Psoas muscle (tissue), 8 donors: ENCODE data around the gene COL12A1. TPM values are rescaled to one million over a fixed set of nuclear protein-coding genes. Genes with fewer than 3 reads are reported as not detected.

Experiments
- ATAC-seq, 4 donors: fragments of 200-7000 bp; cut with Tn5 transposase; one replicate each; pipeline ENCODE4 v1.9.1; 2020; ENCODE audit warnings: moderate library complexity in 3 of 4, mild to moderate bottlenecking in 2 of 4
- DNase-seq, 2 donors: peaks; one replicate each; pipeline ENCODE4 v3.0.0-alpha.2; 2020
- H3K27ac ChIP-seq: fragments of 200-600 bp; one replicate; pipeline ENCODE4 v1.8.0; 2022
- H3K27me3 ChIP-seq, 3 donors: fragments of 200-600 bp in 1 of 3; one replicate each; pipeline versions ENCODE4 v1.6.1 to v1.8.0; 2013 to 2022; ENCODE audit warnings: low read length in 2 of 3, mild to moderate bottlenecking in 2 of 3, moderate library complexity in 1 of 3; ENCODE audit not compliant: insufficient read depth in 3 of 3
- H3K36me3 ChIP-seq, 2 donors: fragments of 200-600 bp in 1 of 2; one replicate each; pipeline versions ENCODE4 v1.6.1 to v1.8.0; 2013 to 2022; ENCODE audit warnings: low read depth in 1 of 2, mild to moderate bottlenecking in 1 of 2, moderate library complexity in 1 of 2; ENCODE audit not compliant: insufficient read depth in 1 of 2
- H3K4me1 ChIP-seq: fragments of 200-600 bp; one replicate; pipeline ENCODE4 v1.8.0; 2022
- H3K4me3 ChIP-seq: fragments of 200-600 bp; one replicate; pipeline ENCODE4 v1.8.0; 2022; ENCODE audit warnings: mild to moderate bottlenecking
- H3K9me3 ChIP-seq: fragments of 200-600 bp; one replicate; pipeline ENCODE4 v1.8.0; 2022
- CTCF ChIP-seq: fragments of 200-600 bp; IDR thresholded peaks from one replicate; pipeline ENCODE4 v1.8.0; 2022; ENCODE audit warnings: antibody characterized with exemption
- WGBS, 3 donors: extraction: QIAGEN DNeasy Blood & Tissue Kit; methylation state at CpG; one replicate each; pipeline versions ENCODE4 v1.1.6 to v1.1.7; 2013; 5-methylcytosine and 5-hydroxymethylcytosine counted together
- intact Hi-C, 2 donors: fragments of 100-400 bp; cut with DNase I; formaldehyde crosslinking; loops; one replicate each; pipeline versions ENCODE4 v1.11.0 to v1.14.2; 2022
- polyA plus RNA-seq, 3 donors: library from polyadenylated mRNA; stranded (reverse); fragments of 200-250 nt; gene quantifications; one replicate each; pipeline ENCODE4 v1.2.3, GENCODE V29; 2013
- total RNA-seq, 4 donors: library from RNA; stranded (reverse); fragmentation: NEBNext Ultra II Directional in 2 of 4; extraction: Animal tissue kit (Norgen Biotek cat#: 25700) in 2 of 4; gene quantifications; one replicate each; pipeline versions ENCODE4 v1.2.1 to v1.2.4, GENCODE V29; 2021 to 2023
- donor health status: healthy with polysubstance abuse.
- donor health status: DM: no; HTN: no; CAD: no; lungs with moderate emphysema.
- donor health status: Bipolar disorder and iron deficiency.
- donor health status: healthy.
- donor health status: DM: yes; HTN: yes; CAD: no.
- donor health status: DM: no; HTN: no; CAD: no.
- donor health status: DM: no; HTN: no; CAD: no.
- donor health status: DM: yes; HTN: yes; CAD: no.

COL12A1 gene
- total and polyA plus RNA-seq, 7 donors: 2.7 to 23.2 (median 5.9) TPM

- H3K27ac ChIP-seq: no peak overlapping the region
- intact Hi-C loops: loop anchor here in 1 of 2 donors (10.0 kb wide), 3 partner anchors 458 to 1528 kb away; no protein-coding TSS in a partner anchor
Observed at GRCh38 chr6:75202676-75203131, 3.1 kb downstream of the COL12A1 start.

GRCh38 chr6:75201901-75202672 is 3.8 kb downstream of the COL12A1 start:
- intact Hi-C loops: loop anchor here in 1 of 2 donors (10.0 kb wide), 3 partner anchors 457 to 1527 kb away; no protein-coding TSS in a partner anchor
- H3K27ac ChIP-seq: no peak overlapping the region
- 29 to 32% (median 31%) methylated on average over 46 of the region's 46 CpGs for WGBS, 3 donors
- DNase-seq: peak; percentile 46 to 71
- no peaks in the 10 kb centered on the region for H3K36me3 ChIP-seq
- H3K4me1 ChIP-seq: peaks cover 22% of the 10 kb centered on the region
- ATAC-seq: no peak
- peak overlapping the region; percentile 28 for H3K4me3 ChIP-seq
- H3K9me3 ChIP-seq: no peaks in the 10 kb centered on the region
- H3K27me3 ChIP-seq: peaks cover 0 to 69% (median 15%) of the 10 kb centered on the region in 3 donors
- TF ChIP-seq CTCF: no peak

More at GRCh38 chr6:75202676-75203131, 3.1 kb downstream of the COL12A1 start:
- DNase-seq (no peak), ATAC-seq (no peak)
- H3K9me3 ChIP-seq: no peaks in the 10 kb centered on the region
- TF ChIP-seq CTCF: no peak
- peaks cover 22% of the 10 kb centered on the region for H3K4me1 ChIP-seq
- peak overlapping the region; percentile 28 for H3K4me3 ChIP-seq
- H3K27me3 ChIP-seq: peaks cover 0 to 75% (median 19%) of the 10 kb centered on the region in 3 donors
- 73 to 86% (median 79%) methylated on average over 12 of the region's 12 CpGs for WGBS, 3 donors
- H3K36me3 ChIP-seq: no peaks in the 10 kb centered on the region

GRCh38 chr6:75201021-75201420 is 4.8 kb downstream of the COL12A1 start:
- Histone ChIP-seq H3K9me3 (no peaks in the 10 kb centered on the region), H3K36me3 (no peaks in the 10 kb centered on the region), H3K4me3 (no peak overlapping the region), H3K27ac (no peak overlapping the region), H3K27me3 (peaks cover 0 to 58% (median 15%) of the 10 kb centered on the region in 3 donors), H3K4me1 (peaks cover 17% of the 10 kb centered on the region)
- no peak for DNase-seq
- WGBS, 3 donors: 31 to 40% (median 36%) methylated on average over 1 of the region's 1 CpG
- intact Hi-C loops: loop anchor here in 1 of 2 donors (10.0 kb wide), 3 partner anchors 456 to 1526 kb away; no protein-coding TSS in a partner anchor
- no peak for TF ChIP-seq CTCF
- ATAC-seq: no peak

- no peaks in the 10 kb centered on the region for H3K36me3 ChIP-seq
- DNase-seq (no peak), ATAC-seq (no peak)
- peaks cover 0 to 48% (median 10%) of the 10 kb centered on the region in 3 donors for H3K27me3 ChIP-seq
- intact Hi-C loops: loop anchor here in 1 of 2 donors (10.0 kb wide), 3 partner anchors 455 to 1525 kb away; no protein-coding TSS in a partner anchor
- no peak for TF ChIP-seq CTCF
- H3K9me3 ChIP-seq: no peaks in the 10 kb centered on the region
- WGBS, 3 donors: 74 to 85% (median 80%) methylated on average over 3 of the region's 3 CpGs
- no peak overlapping the region for H3K4me3 ChIP-seq
- no peak overlapping the region for H3K27ac ChIP-seq
- H3K4me1 ChIP-seq: peaks cover 7% of the 10 kb centered on the region
Observed at GRCh38 chr6:75199889-75200288, 6.0 kb downstream of the COL12A1 start.
